MM.1S (cell line): ENCODE results near the gene TEP1.

Experiments
- DNase-seq: peaks from one replicate; pipeline ENCODE4 v3.0.0-alpha.2; 2015
- H2AFZ ChIP-seq: fragments of 300-600 bp; sonication (generic); 2 replicates; pipeline ENCODE4 v1.6.0; 2016; ENCODE audit warnings: antibody characterized with exemption, low read length
- H3F3A ChIP-seq: fragments of 300-600 bp; sonication (generic); 2 replicates; pipeline ENCODE4 v1.6.1; 2016; ENCODE audit warnings: mild to moderate bottlenecking, antibody characterized with exemption, low read length, moderate library complexity, mixed read lengths; ENCODE audit not compliant: insufficient read depth
- H3K27ac ChIP-seq: fragments of 300-600 bp; sonication (generic); 2 replicates; pipeline ENCODE4 v1.5.1; 2016; ENCODE audit warnings: mild to moderate bottlenecking, low read length
- H3K27me3 ChIP-seq: fragments of 300-600 bp; sonication (generic); replicated peaks from 2 replicates; pipeline ENCODE4 v1.6.0; 2016; ENCODE audit warnings: low read length; ENCODE audit not compliant: insufficient read depth
- H3K36me3 ChIP-seq: fragments of 300-600 bp; sonication (generic); replicated peaks from 2 replicates; pipeline ENCODE4 v1.6.1; 2016; ENCODE audit warnings: mild to moderate bottlenecking, low read length, mixed read lengths; ENCODE audit not compliant: insufficient read depth
- H3K4me1 ChIP-seq: fragments of 300-600 bp; sonication (generic); 2 replicates; pipeline ENCODE4 v1.6.1; 2016; ENCODE audit warnings: low read length, mixed read lengths
- H3K4me2 ChIP-seq: fragments of 300-600 bp; sonication (generic); 2 replicates; pipeline ENCODE4 v1.6.0; 2016; ENCODE audit warnings: low read depth, low read length
- H3K4me3 ChIP-seq: fragments of 300-600 bp; sonication (generic); 2 replicates; pipeline ENCODE4 v1.5.1; 2016; ENCODE audit warnings: low read length, mixed read lengths
- H3K79me2 ChIP-seq: fragments of 300-600 bp; sonication (generic); 2 replicates; pipeline ENCODE4 v1.6.1; 2016; ENCODE audit warnings: mixed run types, low read length, mixed read lengths
- H3K9ac ChIP-seq: fragments of 300-600 bp; sonication (generic); 2 replicates; pipeline ENCODE4 v1.6.1; 2016; ENCODE audit warnings: low read length, mixed read lengths
- H3K9me2 ChIP-seq: fragments of 300-600 bp; sonication (generic); replicated peaks from 2 replicates; pipeline ENCODE4 v1.6.1; 2016; ENCODE audit warnings: mild to moderate bottlenecking, low read length, mixed read lengths; ENCODE audit not compliant: insufficient read depth
- H3K9me3 ChIP-seq: fragments of 300-600 bp; sonication (generic); replicated peaks from 2 replicates; pipeline ENCODE4 v1.6.1; 2016; ENCODE audit warnings: mild to moderate bottlenecking, low read length, mixed read lengths; ENCODE audit not compliant: insufficient read depth
- H4K20me1 ChIP-seq: fragments of 300-600 bp; sonication (generic); 2 replicates; pipeline ENCODE4 v1.6.1; 2016; ENCODE audit warnings: mild to moderate bottlenecking, low read length, moderate library complexity, mixed read lengths; ENCODE audit not compliant: insufficient read depth
- CTCF ChIP-seq: fragments of 300-600 bp; sonication (generic); IDR thresholded peaks from 2 replicates; pipeline ENCODE4 v1.5.1; 2016; ENCODE audit warnings: antibody characterized with exemption, low read length, mixed read lengths
- EZH2 ChIP-seq: fragments of 300-600 bp; sonication (generic); optimal IDR thresholded peaks from 2 replicates; pipeline ENCODE3; 2017; ENCODE audit warnings: low read depth, mild to moderate bottlenecking, antibody characterized with exemption, low read length, mixed read lengths
- EZH2phosphoT487 ChIP-seq: fragments of 300-600 bp; sonication (generic); IDR thresholded peaks from 2 replicates; pipeline ENCODE4 v1.6.1; 2018; ENCODE audit warnings: antibody characterized with exemption, low read length

Gene TEP1

GRCh38 chr14:20350860-20351259, 62.4 kb downstream of the TEP1 start:
- Histone ChIP-seq H3K27ac (no peak overlapping the region), H3K79me2 (no peaks in the 10 kb centered on the region), H3K36me3 (no peaks in the 10 kb centered on the region; the same call in 1 of the 2 replicates), H3K9ac (no peak overlapping the region), H3K9me2 (no peaks in the 10 kb centered on the region), H3F3A (no peaks in the 10 kb centered on the region), H3K27me3 (no peaks in the 10 kb centered on the region), H3K4me3 (no peak overlapping the region), H3K4me2 (no peak overlapping the region), H3K9me3 (no peaks in the 10 kb centered on the region), H2AFZ (no peak overlapping the region), H4K20me1 (no peaks in the 10 kb centered on the region), H3K4me1 (no peaks in the 10 kb centered on the region)
- DNase-seq: no peak
- TF ChIP-seq CTCF (peak; percentile 14), EZH2 (no peak)

DNA sequence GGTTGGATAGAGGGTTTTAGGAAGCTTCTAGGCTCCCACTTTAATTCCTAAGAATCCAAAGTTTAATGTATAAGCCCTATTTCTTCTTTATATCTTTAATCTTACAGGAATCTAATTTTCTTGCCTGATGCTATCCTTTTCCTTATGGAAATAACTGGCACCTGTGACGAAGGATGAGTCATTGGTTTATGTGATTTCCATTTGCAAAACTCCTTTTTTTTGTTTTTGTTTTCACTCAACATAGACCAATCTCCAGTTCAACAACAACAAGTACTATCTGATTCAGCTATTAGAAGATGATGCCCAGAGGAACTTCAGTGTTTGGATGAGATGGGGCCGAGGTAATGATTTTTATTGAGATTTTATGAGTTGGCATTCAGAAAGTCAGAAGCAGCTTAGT, 63.0 kb downstream of the TEP1 start:
- Histone ChIP-seq H3K27ac (no peak overlapping the region), H3K9me3 (no peaks in the 10 kb centered on the region), H3K9ac (no peak overlapping the region), H3K4me2 (no peak overlapping the region), H4K20me1 (no peaks in the 10 kb centered on the region), H3K4me3 (no peak overlapping the region), H3K9me2 (no peaks in the 10 kb centered on the region), H3K79me2 (no peaks in the 10 kb centered on the region), H3K27me3 (no peaks in the 10 kb centered on the region), H3F3A (no peaks in the 10 kb centered on the region), H3K4me1 (no peaks in the 10 kb centered on the region), H2AFZ (no peak overlapping the region), H3K36me3 (no peaks in the 10 kb centered on the region; the same call in 1 of the 2 replicates)
- no peak for DNase-seq
- TF ChIP-seq CTCF: no peak
- TF ChIP-seq EZH2phosphoT487: no peak
- TF ChIP-seq EZH2: no peak

GRCh38 chr14:20347747-20348146, 65.6 kb downstream of the TEP1 start:
- Histone ChIP-seq H3K27me3 (no peaks in the 10 kb centered on the region), H3K27ac (no peak overlapping the region), H3K36me3 (no peaks in the 10 kb centered on the region; the same call in 1 of the 2 replicates), H3K9ac (no peak overlapping the region), H3F3A (0 out of 2 replicates have a peak, but pooled peaks cover 4% of the 10 kb centered on the region), H3K4me3 (no peak overlapping the region), H3K4me2 (no peak overlapping the region), H3K9me3 (no peaks in the 10 kb centered on the region), H4K20me1 (no peaks in the 10 kb centered on the region), H2AFZ (no peak overlapping the region), H3K9me2 (no peaks in the 10 kb centered on the region), H3K4me1 (no peaks in the 10 kb centered on the region), H3K79me2 (peaks cover 12% of the 10 kb centered on the region)
- TF ChIP-seq CTCF (no peak), EZH2phosphoT487 (no peak), EZH2 (no peak)
- no peak for DNase-seq
